ENCODE results near the gene PMF1.

DNA sequence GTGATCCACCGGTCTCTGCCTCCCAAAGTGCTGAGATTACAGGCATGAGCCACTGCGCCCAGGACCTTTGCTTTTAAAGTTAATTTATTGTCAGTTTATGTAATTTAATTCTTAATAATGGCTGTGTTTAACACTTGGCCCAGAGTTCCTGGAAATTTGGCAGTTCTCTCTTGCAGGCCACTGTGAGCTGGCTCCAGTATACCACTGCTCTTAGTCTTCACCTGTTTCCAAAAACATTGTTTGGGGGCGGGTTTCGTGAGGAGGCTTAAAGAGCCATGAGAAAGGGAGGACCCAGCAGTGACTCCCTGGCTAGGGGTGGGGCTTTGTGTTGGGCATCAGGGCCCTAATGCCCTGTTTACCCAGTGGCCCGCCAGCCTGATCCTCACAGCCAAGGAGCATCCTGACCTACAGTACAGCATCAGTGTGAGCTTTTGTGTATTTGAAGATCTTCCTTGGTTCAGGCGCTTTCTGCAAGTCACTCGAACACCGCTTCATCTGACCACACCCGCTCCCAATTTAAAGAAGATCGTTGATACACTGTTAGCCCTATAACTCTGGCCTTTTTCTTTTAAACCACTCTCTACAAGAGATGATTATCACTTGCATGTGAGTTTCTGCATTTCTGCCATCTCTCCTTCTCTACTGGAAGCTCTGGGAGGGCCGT is 17.1 kb downstream of the PMF1 start:
- TF ChIP-seq, protein P1, sequence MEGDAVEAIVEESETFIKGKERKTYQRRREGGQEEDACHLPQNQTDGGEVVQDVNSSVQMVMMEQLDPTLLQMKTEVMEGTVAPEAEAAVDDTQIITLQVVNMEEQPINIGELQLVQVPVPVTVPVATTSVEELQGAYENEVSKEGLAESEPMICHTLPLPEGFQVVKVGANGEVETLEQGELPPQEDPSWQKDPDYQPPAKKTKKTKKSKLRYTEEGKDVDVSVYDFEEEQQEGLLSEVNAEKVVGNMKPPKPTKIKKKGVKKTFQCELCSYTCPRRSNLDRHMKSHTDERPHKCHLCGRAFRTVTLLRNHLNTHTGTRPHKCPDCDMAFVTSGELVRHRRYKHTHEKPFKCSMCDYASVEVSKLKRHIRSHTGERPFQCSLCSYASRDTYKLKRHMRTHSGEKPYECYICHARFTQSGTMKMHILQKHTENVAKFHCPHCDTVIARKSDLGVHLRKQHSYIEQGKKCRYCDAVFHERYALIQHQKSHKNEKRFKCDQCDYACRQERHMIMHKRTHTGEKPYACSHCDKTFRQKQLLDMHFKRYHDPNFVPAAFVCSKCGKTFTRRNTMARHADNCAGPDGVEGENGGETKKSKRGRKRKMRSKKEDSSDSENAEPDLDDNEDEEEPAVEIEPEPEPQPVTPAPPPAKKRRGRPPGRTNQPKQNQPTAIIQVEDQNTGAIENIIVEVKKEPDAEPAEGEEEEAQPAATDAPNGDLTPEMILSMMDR (IDR thresholded peaks at IDR 0.05 in 4 of 5, conservative IDR thresholded peaks at IDR 0.05 in 1 of 5) = no peak
- no peak for TF ChIP-seq POLR2A (IDR thresholded peaks at IDR 0.05)

All from gastrocnemius medialis (tissue), 4 donors.